Endothelial cell of umbilical vein (primary cell): ENCODE measurements around the gene NADSYN1. TPM values are rescaled to one million over a fixed set of nuclear protein-coding genes. Genes with fewer than 3 reads are reported as not detected.

Source experiments
- BruUV-seq: library from RNA; stranded (reverse); fragments of 400-500 nt; replicated peaks from 2 replicates; lab custom pipeline; 2021; lab: Mats Ljungman, UMichigan
- CTCF ChIA-PET: fragments of 300-600, 350-600 bp; sonication (Branson Sonifier 250); formaldehyde crosslinking; loops from one replicate; lab custom pipeline; 2021; ENCODE audit warnings: antibody characterized with exemption, inconsistent platforms; lab: Charles Lee
- POLR2A ChIA-PET: fragments of 300-600, 350-600 bp; sonication (Branson Sonifier 250); formaldehyde crosslinking; loops from one replicate; lab custom pipeline; 2021; ENCODE audit warnings: antibody characterized with exemption, inconsistent platforms; lab: Charles Lee
- DNase-seq: peaks from one replicate; pipeline ENCODE4 v3.0.0-alpha.2; 2011; ENCODE audit warnings: low read depth, low spot score
- FAIRE-seq: peaks from 2 replicates; lab custom pipeline; 2011; peaks lifted over from hg19 to GRCh38; lab: Jason Lieb, UNC
- H2AFZ ChIP-seq: 2 replicates; pipeline ENCODE4 v1.6.0; 2012; ENCODE audit warnings: low read depth, low read length, control low read depth, inconsistent platforms
- H3K27ac ChIP-seq: 2 replicates; pipeline ENCODE4 v1.5.1; 2011; ENCODE audit warnings: low read depth, mild to moderate bottlenecking, control low read depth, low read length, moderate library complexity; ENCODE audit not compliant: insufficient read depth
- H3K27me3 ChIP-seq, 2 experiments: 2 replicates each; pipeline versions ENCODE4 v1.6.0 to v1.6.1; 2011; ENCODE audit warnings: low read length in 2 of 2, mixed read lengths in 1 of 2; ENCODE audit not compliant: control insufficient read depth in 2 of 2, insufficient read depth in 2 of 2
- H3K36me3 ChIP-seq, 2 experiments: 2 replicates in 1 of 2; 3 replicates in 1 of 2; pipeline ENCODE4 v1.5.1; 2011; ENCODE audit warnings: low read length in 2 of 2, mild to moderate bottlenecking in 1 of 2, moderate library complexity in 1 of 2; ENCODE audit not compliant: control insufficient read depth in 2 of 2, insufficient read depth in 2 of 2; ENCODE audit errors: extremely low read depth in 1 of 2
- H3K4me1 ChIP-seq: 3 replicates; pipeline ENCODE4 v1.5.1; 2011; ENCODE audit warnings: mild to moderate bottlenecking, low read length; ENCODE audit not compliant: control insufficient read depth, insufficient read depth; ENCODE audit errors: extremely low read depth
- H3K4me2 ChIP-seq: 2 replicates; pipeline ENCODE4 v1.6.1; 2011; ENCODE audit warnings: low read length, control low read depth, mixed read lengths; ENCODE audit not compliant: insufficient read depth
- H3K4me3 ChIP-seq, 3 experiments: fragments of 200-600 bp in 1 of 3; sonication (generic), shearing (Covaris generic) in 1 of 3; replicated peaks in 1 of 3; 2 replicates each; pipeline ENCODE4 v1.5.1; 2011 to 2016; ENCODE audit warnings: control low read depth in 3 of 3, low read length in 3 of 3, mild to moderate bottlenecking in 2 of 3, inconsistent platforms in 1 of 3, low read depth in 1 of 3, moderate library complexity in 1 of 3; ENCODE audit not compliant: insufficient read depth in 1 of 3
- H3K79me2 ChIP-seq: 2 replicates; pipeline ENCODE4 v1.6.0; 2012; ENCODE audit warnings: low read length, inconsistent platforms; ENCODE audit not compliant: control insufficient read depth, insufficient read depth
- H3K9ac ChIP-seq: replicated peaks from 2 replicates; pipeline ENCODE3; 2011; ENCODE audit warnings: low read length, control low read depth; ENCODE audit not compliant: insufficient read depth; ENCODE audit errors: extremely low read depth
- H3K9me1 ChIP-seq: replicated peaks from 3 replicates; pipeline ENCODE4 v1.6.0; 2011; ENCODE audit warnings: mild to moderate bottlenecking, low read length; ENCODE audit not compliant: control insufficient read depth, insufficient read depth; ENCODE audit errors: extremely low read depth
- H3K9me3 ChIP-seq: replicated peaks from 2 replicates; pipeline ENCODE4 v1.5.1; 2012; ENCODE audit warnings: low read length, inconsistent platforms; ENCODE audit not compliant: control insufficient read depth, insufficient read depth
- H4K20me1 ChIP-seq: replicated peaks from 2 replicates; pipeline ENCODE3; 2011; ENCODE audit warnings: mild to moderate bottlenecking, low read length; ENCODE audit not compliant: control insufficient read depth, insufficient read depth; ENCODE audit errors: extremely low read depth
- EZH2 ChIP-seq: IDR thresholded peaks from 2 replicates; pipeline ENCODE4 v1.6.1; 2012; ENCODE audit warnings: borderline replicate concordance, low read depth, mild to moderate bottlenecking, moderate library complexity, low read length, inconsistent platforms; ENCODE audit not compliant: severe bottlenecking
- FOS ChIP-seq: IDR thresholded peaks from 2 replicates; pipeline ENCODE4 v1.6.1; 2011; ENCODE audit warnings: mild to moderate bottlenecking, low read length, moderate library complexity, borderline replicate concordance; ENCODE audit not compliant: insufficient read depth
- GATA2 ChIP-seq: IDR thresholded peaks from 2 replicates; pipeline ENCODE4 v1.7.0; 2011; ENCODE audit warnings: low read depth, mild to moderate bottlenecking, moderate library complexity, mixed read lengths, low read length; ENCODE audit not compliant: insufficient read length, insufficient read depth
- JUN ChIP-seq: IDR thresholded peaks from 2 replicates; pipeline ENCODE4 v1.6.1; 2011; ENCODE audit warnings: borderline replicate concordance, low read depth; ENCODE audit not compliant: insufficient read length, insufficient read depth
- MYC ChIP-seq: IDR thresholded peaks from one replicate; pipeline ENCODE4 v1.6.1; 2011; ENCODE audit warnings: mild to moderate bottlenecking, low read depth, low read length
- POLR2A ChIP-seq: IDR thresholded peaks from 2 replicates; pipeline ENCODE4 v1.6.1; 2012; ENCODE audit warnings: low read depth, mild to moderate bottlenecking, control low read depth, low read length
- POLR2AphosphoS5 ChIP-seq: IDR thresholded peaks from 2 replicates; pipeline ENCODE4 v1.6.1; 2012; ENCODE audit warnings: low read depth, mild to moderate bottlenecking, control low read depth, low read length, moderate library complexity; ENCODE audit not compliant: insufficient read depth
- dilution Hi-C: fragments of 300-500 bp; cut with MboI; formaldehyde crosslinking; loops from one replicate; pipeline ENCODE4 v1.15.0; 2019; ENCODE audit warnings: low sequenced_read_pairs; ENCODE audit not compliant: extremely low pct_ligation_motif_present
- intact Hi-C: fragments of 100-400 bp; cut with micrococcal nuclease; formaldehyde crosslinking; loops from one replicate; pipeline ENCODE4 v1.10.0; 2022
- polyA plus RNA-seq, 4 experiments: library from polyadenylated mRNA; depleted of rRNA in 3 of 4; stranded (reverse) in 3 of 4; unstranded in 1 of 4; fragments of >200 nt; gene quantifications; 2 replicates each; pipeline versions ENCODE4 v1.2.1 to v1.2.3, GENCODE V29; 2011 to 2012; ENCODE audit warnings: missing spikeins in 1 of 4
- total RNA-seq: library from RNA; stranded (reverse); gene quantifications from 2 replicates; pipeline ENCODE4 v1.2.3, GENCODE V29; 2021
- TF ChIP-seq, protein P1 (sequence below): IDR thresholded peaks from 2 replicates; pipeline ENCODE4 v1.6.1; 2011; ENCODE audit not compliant: insufficient read depth, insufficient read length
- TF ChIP-seq, protein P2 (sequence below), 2 donors: IDR thresholded peaks; 1 replicate in 1 of 2; 2 replicates in 1 of 2; pipeline ENCODE4 v1.5.1; 2011; ENCODE audit warnings: low read length in 2 of 2, mild to moderate bottlenecking in 2 of 2, moderate library complexity in 2 of 2, control low read depth in 1 of 2, inconsistent platforms in 1 of 2, low read depth in 1 of 2; ENCODE audit not compliant: insufficient read depth in 1 of 2; ENCODE audit errors: extremely low read depth in 1 of 2

NADSYN1 gene
- total and polyA plus RNA-seq, 2 donors (not counting 3 experiments of a cell fraction or from before 2014, with no cell fraction given): 77.5 to 99.2 TPM

DNA sequence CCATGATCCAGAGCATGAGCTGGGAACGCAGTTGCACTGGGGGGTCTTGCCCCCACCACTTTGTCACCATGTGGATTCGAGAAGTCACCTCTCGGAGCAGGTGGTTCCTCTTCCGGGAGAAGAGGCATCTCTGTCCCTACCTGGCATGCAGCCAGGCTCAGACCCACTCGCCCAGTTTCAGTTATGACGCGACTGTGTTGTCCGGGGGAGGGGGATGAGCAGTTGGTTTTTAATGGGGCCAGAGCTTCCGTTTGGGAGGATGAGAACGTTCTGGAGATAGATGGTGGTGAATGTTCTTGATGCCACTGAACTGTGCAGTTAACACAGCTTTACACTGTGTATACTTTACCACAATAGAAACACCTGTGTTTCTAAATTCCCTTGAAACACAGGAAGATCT, 46.3 kb upstream of the NADSYN1 start:
- BruUV-seq: no TSS peak
- H3K9me3 ChIP-seq: no peaks in the 10 kb centered on the region
- H3K4me3 ChIP-seq: no peak overlapping the region
- H4K20me1 ChIP-seq: no peaks in the 10 kb centered on the region
- no peaks in the 10 kb centered on the region for H3K27me3 ChIP-seq
- intact Hi-C loops: no loop called here
- ChIA-PET POLR2A (no interaction called here), CTCF (no interaction called here)
- H3K27ac ChIP-seq: no peak overlapping the region
- H2AFZ ChIP-seq: no peak overlapping the region
- dilution Hi-C loops: no loop called here
- DNase-seq (no peak), FAIRE-seq (no peak)
- H3K4me2 ChIP-seq: no peak overlapping the region
- no peaks in the 10 kb centered on the region for H3K4me1 ChIP-seq
- H3K9ac ChIP-seq: no peak overlapping the region
- H3K36me3 ChIP-seq: no peaks in the 10 kb centered on the region
- no peaks in the 10 kb centered on the region for H3K79me2 ChIP-seq
- no peaks in the 10 kb centered on the region for H3K9me1 ChIP-seq
- TF ChIP-seq POLR2A: no peak
- no peak for TF ChIP-seq POLR2AphosphoS5
- TF ChIP-seq, protein P1, sequence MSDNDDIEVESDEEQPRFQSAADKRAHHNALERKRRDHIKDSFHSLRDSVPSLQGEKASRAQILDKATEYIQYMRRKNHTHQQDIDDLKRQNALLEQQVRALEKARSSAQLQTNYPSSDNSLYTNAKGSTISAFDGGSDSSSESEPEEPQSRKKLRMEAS: no peak
- no peak for TF ChIP-seq EZH2
- TF ChIP-seq MYC: no peak
- TF ChIP-seq FOS: no peak
- no peak for TF ChIP-seq JUN

DNA sequence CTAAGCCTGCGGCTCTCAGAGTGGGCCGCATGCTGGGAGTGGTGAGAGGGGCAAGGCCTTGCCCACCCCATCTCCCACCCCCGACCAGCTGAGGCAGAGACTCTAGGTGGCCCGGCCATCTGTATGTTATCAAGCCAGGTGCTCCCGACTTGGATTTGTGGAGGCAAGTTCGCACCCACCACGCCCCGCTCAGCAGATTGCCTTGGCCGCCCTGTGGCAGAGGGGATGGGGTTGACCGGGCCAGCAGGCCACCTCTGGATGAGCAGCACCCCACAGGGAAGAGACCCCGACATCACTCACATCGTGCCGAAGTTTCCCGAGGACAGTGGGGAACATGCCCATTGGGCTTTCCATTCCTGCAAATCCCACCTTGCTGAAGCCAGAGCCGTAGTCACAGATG, 45.6 kb upstream of the NADSYN1 start:
- Histone ChIP-seq H3K79me2 (no peaks in the 10 kb centered on the region), H3K4me2 (no peak overlapping the region), H3K27me3 (no peaks in the 10 kb centered on the region), H3K27ac (no peak overlapping the region), H3K4me3 (no peak overlapping the region), H4K20me1 (no peaks in the 10 kb centered on the region), H3K36me3 (no peaks in the 10 kb centered on the region), H3K9me1 (no peaks in the 10 kb centered on the region), H3K9me3 (no peaks in the 10 kb centered on the region), H3K9ac (no peak overlapping the region), H3K4me1 (no peaks in the 10 kb centered on the region), H2AFZ (no peak overlapping the region)
- DNase-seq: no peak
- POLR2A ChIA-PET: no interaction called here
- intact Hi-C loops (no loop called here), dilution Hi-C loops (no loop called here)
- FAIRE-seq: no peak
- BruUV-seq: no TSS peak
- TF ChIP-seq, protein P1: no peak
- TF ChIP-seq, protein P2, sequence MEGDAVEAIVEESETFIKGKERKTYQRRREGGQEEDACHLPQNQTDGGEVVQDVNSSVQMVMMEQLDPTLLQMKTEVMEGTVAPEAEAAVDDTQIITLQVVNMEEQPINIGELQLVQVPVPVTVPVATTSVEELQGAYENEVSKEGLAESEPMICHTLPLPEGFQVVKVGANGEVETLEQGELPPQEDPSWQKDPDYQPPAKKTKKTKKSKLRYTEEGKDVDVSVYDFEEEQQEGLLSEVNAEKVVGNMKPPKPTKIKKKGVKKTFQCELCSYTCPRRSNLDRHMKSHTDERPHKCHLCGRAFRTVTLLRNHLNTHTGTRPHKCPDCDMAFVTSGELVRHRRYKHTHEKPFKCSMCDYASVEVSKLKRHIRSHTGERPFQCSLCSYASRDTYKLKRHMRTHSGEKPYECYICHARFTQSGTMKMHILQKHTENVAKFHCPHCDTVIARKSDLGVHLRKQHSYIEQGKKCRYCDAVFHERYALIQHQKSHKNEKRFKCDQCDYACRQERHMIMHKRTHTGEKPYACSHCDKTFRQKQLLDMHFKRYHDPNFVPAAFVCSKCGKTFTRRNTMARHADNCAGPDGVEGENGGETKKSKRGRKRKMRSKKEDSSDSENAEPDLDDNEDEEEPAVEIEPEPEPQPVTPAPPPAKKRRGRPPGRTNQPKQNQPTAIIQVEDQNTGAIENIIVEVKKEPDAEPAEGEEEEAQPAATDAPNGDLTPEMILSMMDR (IDR thresholded peaks at IDR 0.05; ENCODE audit: extremely low read depth in 1 of 2, insufficient read depth in 1 of 2, low read depth in 1 of 2, low read length in 2 of 2): no peak
- TF ChIP-seq FOS (no peak), JUN (no peak), POLR2A (no peak), MYC (no peak), EZH2 (no peak), POLR2AphosphoS5 (no peak), GATA2 (no peak)
- CTCF ChIA-PET: no interaction called here
